ENCODE measurements around the gene ARL16.

- TF ChIP-seq BHLHE40 (IDR thresholded peaks at IDR 0.05; ENCODE audit: borderline replicate concordance): no peak
- no peak for TF ChIP-seq ELF4 (IDR thresholded peaks at IDR 0.05)
These were observed 30.2 kb upstream of the ARL16 start for GRCh38 chr17:81713556-81714411.

Measured in HEK293T (cell line).